GDM1 (cell line): ENCODE results near the gene TUBGCP2.

Experiments used
- DNase-seq: peaks from one replicate; lab custom pipeline; 2025; lab: John Stamatoyannopoulos, UW

Gene TUBGCP2

DNA sequence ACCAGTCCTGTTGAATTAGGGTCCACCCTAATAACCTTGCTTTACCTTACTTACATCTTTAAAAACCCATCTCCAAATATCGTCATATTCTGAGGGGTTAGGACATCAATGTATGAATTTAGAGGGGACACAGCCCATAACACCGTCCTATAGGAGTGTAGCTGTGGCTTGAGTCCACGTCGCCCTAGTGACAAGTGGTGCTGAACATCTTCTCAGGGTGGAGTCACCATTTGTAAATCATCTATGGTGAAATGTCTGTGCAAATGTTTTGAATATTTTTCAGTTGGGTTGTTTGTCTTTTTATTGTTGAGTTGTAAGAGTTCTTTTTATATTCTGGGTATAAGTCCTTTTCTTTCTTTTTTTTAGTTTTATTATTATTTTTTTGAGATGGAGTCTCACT lies 33.3 kb upstream of the TUBGCP2 start:
- no peak for DNase-seq

- no peak for DNase-seq
Measured at GRCh38 chr10:133339708-133340380, 31.2 kb upstream of the TUBGCP2 start.

DNA sequence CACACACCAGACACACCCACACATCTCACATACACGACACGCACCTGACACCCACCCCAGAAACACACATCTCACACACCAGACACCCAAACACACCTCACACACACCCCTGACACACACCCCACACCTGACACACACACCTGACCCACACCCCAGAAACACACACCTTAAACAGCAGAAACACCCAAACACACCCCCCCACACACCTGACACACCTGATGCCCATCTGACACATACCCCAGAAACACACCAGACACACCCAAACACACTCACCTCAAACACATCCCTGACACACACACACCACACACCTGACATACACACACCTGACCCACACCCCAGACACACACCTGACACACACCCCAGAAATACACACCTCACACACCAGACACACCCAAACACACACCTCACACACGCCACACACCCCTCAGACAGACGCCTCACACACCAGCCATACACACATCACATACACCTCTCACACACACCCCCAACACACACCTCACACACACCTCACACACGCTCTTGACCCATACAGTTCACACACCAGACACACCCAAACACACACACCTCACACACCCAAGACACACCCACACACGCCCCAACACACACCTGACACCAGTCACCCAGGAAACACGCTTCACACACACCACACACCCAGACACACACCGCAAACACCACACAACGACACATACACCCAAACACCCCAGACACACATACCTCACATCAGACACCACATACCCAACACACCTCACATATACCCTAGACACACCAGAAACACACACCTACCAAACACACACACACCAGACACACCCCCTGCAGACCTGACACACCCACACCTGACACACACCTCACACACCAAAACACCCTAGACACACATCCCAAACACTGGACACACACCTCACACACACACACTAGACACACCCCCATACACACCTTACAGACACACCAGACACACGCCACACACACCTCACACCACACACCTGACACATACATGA lies 29.7 kb upstream of the TUBGCP2 start:
- no peak for DNase-seq

- DNase-seq, result no peak
Measured at GRCh38 chr10:133337370-133337725, 28.7 kb upstream of the TUBGCP2 start.

GRCh38 chr10:133336577-133337369 lies 28.1 kb upstream of the TUBGCP2 start, which contains the start of gene CALY:
TSS of gene CALY (minus strand) at chr10:133336896. CDS start at chr10:133328989, 7,907 bp downstream.
- peak; percentile 46 for DNase-seq

DNA sequence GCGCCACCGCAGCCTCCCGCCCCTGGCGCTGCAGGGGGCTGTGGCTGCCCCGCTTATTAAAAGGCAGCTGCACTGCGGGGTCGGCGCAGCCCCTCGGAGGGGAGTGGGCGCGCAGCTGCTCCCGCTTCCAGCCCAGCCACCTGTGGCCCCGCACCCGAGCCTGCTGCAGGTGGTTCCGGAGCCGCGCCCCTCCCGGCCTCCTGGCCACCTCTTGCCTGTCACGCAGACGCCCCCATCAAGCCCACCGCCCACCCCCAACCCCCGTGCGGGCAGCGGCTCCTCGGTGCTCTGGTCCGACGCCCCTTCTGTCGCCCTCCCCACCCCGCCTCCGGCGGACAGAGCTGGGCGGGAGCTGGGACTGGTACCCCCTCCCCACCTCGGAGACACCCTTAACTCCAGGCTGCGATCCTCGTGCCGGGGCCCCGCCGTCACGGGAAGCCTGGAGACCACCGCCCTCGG lies 27.5 kb upstream of the TUBGCP2 start:
- no peak for DNase-seq

DNA sequence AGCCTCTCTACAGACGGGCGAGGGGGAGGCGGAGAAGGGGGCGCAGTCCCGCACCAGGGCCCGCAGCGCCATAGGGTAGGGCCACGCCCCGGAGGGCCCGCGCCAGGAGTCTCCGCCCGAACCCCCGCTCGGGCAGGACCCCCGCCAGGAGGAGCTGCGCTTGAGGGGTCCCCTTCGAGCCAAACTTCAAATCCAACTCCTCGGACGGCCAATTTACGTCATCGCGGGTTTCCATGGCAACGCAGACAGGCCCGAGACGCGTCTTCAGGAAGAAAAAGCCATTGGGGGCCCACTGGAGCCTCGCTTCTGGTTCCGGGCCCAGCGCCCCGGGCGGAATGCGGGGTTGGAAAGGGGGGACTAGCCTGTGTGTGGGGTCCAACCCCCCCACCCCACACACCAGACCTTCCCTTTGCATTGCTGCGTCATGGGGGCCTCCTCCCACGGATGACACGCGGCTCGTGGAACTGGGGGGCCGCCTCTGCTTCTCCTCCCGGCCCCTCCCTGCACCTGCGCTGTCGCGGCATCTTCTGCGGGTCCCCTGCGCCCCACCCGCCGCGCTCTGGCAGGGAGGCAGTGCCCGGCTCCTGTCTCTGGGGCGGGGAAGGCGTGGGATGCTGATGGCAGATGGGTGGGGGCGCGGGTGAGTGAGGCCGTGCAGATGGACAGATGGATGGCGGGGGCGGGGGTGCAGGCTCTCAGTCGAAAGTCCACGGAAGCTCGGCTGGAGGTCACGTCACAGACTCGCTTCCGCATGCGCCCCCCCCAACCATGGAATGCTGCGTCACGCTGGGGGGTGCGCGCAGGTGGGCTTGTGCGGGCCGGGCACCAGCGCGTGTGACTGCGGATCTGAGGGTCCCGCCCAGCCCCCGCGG lies 26.8 kb upstream of the TUBGCP2 start:
- DNase-seq, result no peak

DNA sequence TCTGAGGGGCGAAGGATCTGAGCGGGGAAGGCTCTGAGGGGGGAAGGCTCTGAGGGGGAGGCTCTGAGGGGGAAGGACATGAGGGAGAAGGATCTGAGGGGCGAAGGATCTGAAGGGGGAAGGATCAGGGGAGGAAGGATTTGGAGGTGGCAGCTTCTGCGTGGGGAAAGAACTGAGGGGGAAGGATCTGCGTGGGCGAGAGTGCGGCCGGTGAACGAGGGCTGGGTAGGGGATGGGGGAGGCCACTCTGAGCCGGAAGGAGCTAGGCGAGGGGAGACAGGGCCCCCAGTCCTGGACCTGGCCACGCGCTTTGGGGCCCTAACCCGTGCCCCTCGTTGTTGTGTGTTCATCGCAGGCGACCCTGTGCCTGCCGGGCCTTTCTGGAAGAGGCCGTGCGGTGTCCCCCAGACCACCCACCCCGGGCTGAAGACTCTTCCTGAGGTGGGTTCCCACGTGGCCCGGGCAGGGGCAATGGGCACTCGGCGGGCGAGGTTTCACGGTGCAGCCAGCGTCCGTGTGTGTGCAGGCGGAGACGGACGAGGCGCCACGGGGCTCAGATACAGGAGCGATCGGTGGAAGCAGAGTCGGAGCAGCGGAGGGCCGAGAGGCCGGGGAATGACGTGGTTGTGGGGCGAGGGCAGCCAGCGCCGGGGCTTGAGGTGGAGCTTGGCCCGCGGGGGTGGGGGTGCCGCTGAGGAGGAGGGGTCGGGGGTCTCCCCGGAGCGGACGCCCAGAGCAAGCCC lies 26.0 kb upstream of the TUBGCP2 start:
- no peak for DNase-seq

DNA sequence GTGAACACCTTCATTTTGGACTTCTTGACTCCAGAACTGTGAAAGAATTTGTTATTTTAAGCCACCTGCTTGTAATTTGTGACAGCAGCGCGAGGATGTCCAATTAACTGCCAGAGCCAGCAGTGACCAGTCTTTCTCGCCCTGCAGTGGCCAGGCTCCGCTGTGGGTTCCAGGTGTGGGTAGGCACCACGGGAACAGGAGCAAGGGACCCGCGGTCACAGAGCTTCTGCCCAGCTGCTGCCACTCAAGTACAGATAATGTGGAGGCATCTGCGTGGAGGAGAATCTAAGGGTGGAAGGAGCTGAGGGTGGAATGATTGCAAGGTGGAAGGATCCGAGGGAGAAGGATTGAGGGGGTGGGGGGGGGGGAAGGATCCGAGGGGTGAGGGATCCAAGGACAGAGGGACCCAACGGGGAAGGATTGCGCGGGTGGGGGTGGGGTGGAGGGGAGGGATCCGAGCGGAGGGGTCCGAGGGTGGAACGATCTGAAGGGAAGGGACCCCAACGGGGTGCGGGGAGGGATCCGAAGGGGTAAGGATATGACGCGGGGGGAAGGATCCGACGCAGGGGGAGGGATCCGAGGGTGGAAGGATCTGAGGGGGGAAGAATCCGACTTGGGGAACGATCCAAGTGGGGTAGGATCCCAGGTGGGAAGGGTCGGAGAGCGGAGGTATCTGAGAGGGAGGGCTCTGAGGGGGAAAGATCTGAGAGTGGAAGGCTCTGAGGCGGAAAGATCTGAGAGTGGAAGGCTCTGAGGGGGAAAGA lies 24.4 kb upstream of the TUBGCP2 start:
- DNase-seq, result no peak

- DNase-seq, result peak; percentile 74
Measured at GRCh38 chr10:133329491-133330202, 21.0 kb upstream of the TUBGCP2 start.

DNA sequence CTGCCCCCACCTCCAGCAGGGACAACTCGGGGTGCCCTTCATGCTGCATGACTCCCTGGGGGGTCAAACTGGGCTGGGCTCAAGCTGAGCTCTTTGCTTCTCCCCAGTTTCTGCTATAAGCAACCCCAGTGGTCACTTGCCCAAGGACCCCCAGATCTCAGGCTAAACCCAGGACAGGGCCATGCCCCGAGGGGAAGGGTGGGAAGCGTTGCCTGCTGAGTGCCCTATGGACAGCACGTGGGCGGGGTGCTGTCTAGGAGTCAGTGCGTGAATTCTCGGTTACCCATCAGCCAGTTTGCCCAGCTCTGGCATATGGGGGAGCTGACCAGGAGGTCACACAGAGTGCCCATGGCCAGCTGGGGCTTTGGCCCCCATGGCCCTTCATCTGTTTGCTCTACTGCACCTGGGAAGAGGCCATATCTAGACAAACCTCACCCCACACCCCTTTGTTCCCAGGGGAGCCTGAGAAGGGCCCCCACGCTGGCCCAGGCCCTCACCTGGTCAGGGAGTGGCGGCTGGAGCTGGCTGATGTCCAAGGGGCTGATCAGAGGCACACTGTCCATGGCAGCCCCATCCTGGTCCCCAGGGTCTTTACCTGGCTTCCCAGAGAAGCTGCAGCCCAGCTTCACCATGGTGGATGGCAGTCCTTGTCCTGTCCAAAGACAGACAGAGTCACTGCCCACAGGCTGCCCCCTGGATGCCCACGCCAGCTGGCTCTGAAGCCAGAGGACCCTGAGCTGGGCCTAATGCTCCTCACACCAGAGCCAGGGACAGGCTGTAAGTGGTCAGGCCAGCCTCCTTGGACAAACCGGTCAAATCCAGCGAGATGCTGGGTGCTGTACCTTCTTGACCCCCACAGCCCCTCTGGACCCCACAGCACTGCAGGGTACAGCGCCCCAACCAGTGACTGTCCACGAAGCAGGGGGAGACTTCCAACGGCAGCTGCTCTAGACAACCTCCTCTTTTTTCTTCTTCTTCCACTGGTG lies 20.0 kb upstream of the TUBGCP2 start:
- DNase-seq, result no peak

- DNase-seq, result no peak
Measured at GRCh38 chr10:133327651-133328357, 19.1 kb upstream of the TUBGCP2 start.

DNA sequence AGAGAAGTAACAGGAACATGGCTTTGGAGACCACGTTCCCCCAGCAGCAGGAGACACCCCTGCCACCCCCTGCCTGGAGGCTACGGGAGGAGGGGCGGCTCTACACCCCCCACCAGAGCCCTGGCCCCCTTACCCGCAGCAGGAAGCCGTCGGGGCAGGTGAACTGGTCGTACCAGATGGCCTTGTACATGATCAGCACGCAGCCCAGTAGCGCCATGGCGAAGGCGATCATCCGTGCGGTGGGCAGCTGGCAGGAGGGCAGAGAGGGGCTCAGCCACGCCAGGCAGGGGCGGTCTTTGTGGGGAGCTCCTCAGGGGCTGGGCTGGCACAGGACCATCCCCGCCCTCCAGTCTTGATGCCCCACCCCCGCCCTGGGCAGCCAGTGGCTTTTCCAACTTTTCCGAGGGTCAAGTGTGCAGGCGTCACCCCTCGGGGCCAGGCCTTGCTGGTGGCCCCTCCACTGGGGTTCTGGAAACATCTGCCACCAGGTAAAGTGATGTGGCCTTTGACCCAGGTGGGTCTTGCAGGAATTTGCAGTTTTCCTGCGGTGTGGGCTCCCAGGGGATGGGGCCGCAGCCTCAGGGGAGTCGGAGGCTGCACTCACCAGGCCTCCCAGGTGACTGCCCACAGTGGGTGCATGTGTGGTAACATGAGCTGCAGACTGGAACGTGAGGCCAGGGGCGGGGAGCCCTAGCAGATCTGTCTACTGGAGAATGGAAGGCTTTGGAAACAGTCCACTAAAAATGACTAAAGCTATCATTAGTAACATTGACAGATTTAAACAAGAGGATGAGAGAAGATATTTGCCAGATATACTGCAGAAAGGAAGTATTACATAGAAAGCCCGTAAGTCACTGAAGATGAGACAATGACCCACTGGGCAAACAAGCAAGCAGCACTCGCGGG lies 18.3 kb upstream of the TUBGCP2 start:
- DNase-seq, result no peak

DNA sequence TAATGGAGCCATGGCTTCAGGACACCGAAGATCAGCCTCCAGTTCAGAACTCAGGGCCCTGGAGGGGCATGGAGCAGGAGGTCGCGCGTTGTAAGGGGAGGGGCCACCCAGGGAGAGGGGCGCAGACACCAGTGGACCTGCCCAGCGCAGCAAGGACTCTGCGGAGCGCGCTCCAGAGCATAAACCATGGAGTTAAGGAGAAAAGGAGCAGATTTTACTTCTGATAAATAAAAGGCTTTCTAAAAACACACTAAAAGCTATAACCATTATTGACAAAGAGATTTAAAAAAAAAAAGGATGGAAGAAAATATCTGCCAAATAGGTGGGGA lies 17.5 kb upstream of the TUBGCP2 start:
- DNase-seq, result no peak

GRCh38 chr10:133325440-133326222 lies 17.0 kb upstream of the TUBGCP2 start:
- no peak for DNase-seq
